Kidney epithelial cell (primary cell): ENCODE results near the gene SYT17. TPM values are rescaled to one million over a fixed set of nuclear protein-coding genes. Genes with fewer than 3 reads are reported as not detected.

Experiments
- DNase-seq: peaks from one replicate; pipeline ENCODE4 v3.0.0-alpha.2; 2010; ENCODE audit warnings: low read depth
- H3K27me3 ChIP-seq: 2 replicates; pipeline ENCODE4 v1.6.0; 2011; ENCODE audit warnings: low read length; ENCODE audit not compliant: control insufficient read depth, insufficient read depth
- H3K36me3 ChIP-seq: 2 replicates; pipeline ENCODE4 v1.5.1; 2011; ENCODE audit warnings: low read length; ENCODE audit not compliant: control insufficient read depth, insufficient read depth
- H3K4me3 ChIP-seq: 2 replicates; pipeline ENCODE4 v1.5.1; 2011; ENCODE audit warnings: low read depth, mild to moderate bottlenecking, control low read depth, low read length
- CTCF ChIP-seq: IDR thresholded peaks from 2 replicates; pipeline ENCODE4 v1.5.1; 2011; ENCODE audit warnings: mild to moderate bottlenecking, moderate library complexity, low read length, control low read depth, inconsistent platforms; ENCODE audit not compliant: insufficient read depth, poor library complexity, severe bottlenecking
- total RNA-seq: library from RNA; depleted of rRNA; stranded (reverse); fragments of >200 nt; gene quantifications from 2 replicates; pipeline ENCODE4 v1.2.3, GENCODE V29; 2015

The SYT17 gene
- total RNA-seq, 1 donor from 2014 or later: 0.63 TPM

- H3K36me3 ChIP-seq: no peaks in the 10 kb centered on the region
- H3K27me3 ChIP-seq: no peaks in the 10 kb centered on the region
- H3K4me3 ChIP-seq: no peak overlapping the region
- no peak for TF ChIP-seq CTCF
- DNase-seq: no peak
These were observed 16.7 kb upstream of the SYT17 start for GRCh38 chr16:19151310-19151709.

GRCh38 chr16:19152042-19152441 lies 16.0 kb upstream of the SYT17 start:
- no peak for TF ChIP-seq CTCF
- no peaks in the 10 kb centered on the region for H3K36me3 ChIP-seq
- H3K27me3 ChIP-seq: no peaks in the 10 kb centered on the region
- no peak for DNase-seq
- no peak overlapping the region for H3K4me3 ChIP-seq

- no peak for TF ChIP-seq CTCF
- DNase-seq: no peak
- no peaks in the 10 kb centered on the region for H3K27me3 ChIP-seq
- no peaks in the 10 kb centered on the region for H3K36me3 ChIP-seq
- no peak overlapping the region for H3K4me3 ChIP-seq
These were observed 14.2 kb upstream of the SYT17 start for GRCh38 chr16:19153876-19154275.

- H3K27me3 ChIP-seq: no peaks in the 10 kb centered on the region
- TF ChIP-seq CTCF: no peak
- no peak overlapping the region for H3K4me3 ChIP-seq
- no peaks in the 10 kb centered on the region for H3K36me3 ChIP-seq
- no peak for DNase-seq
These were observed 6.0 kb upstream of the SYT17 start for GRCh38 chr16:19162085-19162484.

GRCh38 chr16:19163215-19163614 lies 4.8 kb upstream of the SYT17 start:
- Histone ChIP-seq H3K27me3 (peaks cover 5% of the 10 kb centered on the region), H3K4me3 (no peak overlapping the region), H3K36me3 (no peaks in the 10 kb centered on the region)
- no peak for DNase-seq
- TF ChIP-seq CTCF: no peak

GRCh38 chr16:19164285-19164684 lies 3.8 kb upstream of the SYT17 start:
- DNase-seq: no peak
- TF ChIP-seq CTCF: no peak
- no peaks in the 10 kb centered on the region for H3K36me3 ChIP-seq
- H3K27me3 ChIP-seq: peaks cover 16% of the 10 kb centered on the region
- H3K4me3 ChIP-seq: no peak overlapping the region
